ENCODE results near the gene PDXP. TPM values are rescaled to one million over a fixed set of nuclear protein-coding genes. Genes with fewer than 3 reads are reported as not detected.
A peak's percentile ranks its signal among the peaks of the same experiment; 100 is the strongest.
"Not testable (repeated sequence)": the region's sequence is repeated elsewhere in the genome, so short reads cannot be mapped to it uniquely, and the experiment has no call there.

PDXP gene
- polyA plus RNA-seq, 4 donors: 15.2 to 19.9 (median 17.9) TPM

- no peak for DNase-seq (ENCODE audit: low read depth in 4 of 4, low spot score in 3 of 4)
Measured at GRCh38 chr22:37692627-37693285, 34.2 kb downstream of the PDXP start.

GRCh38 chr22:37694131-37694530 is 35.6 kb downstream of the PDXP start:
- DNase-seq (ENCODE audit: low read depth in 4 of 4, low spot score in 3 of 4): not testable (repeated sequence)

- DNase-seq (ENCODE audit: low read depth in 4 of 4, low spot score in 3 of 4): not testable (repeated sequence)
Measured at GRCh38 chr22:37696260-37696656, 37.7 kb downstream of the PDXP start.

- peak; percentile 75 to 88 (median 80) for DNase-seq (ENCODE audit: low read depth in 4 of 4, low spot score in 3 of 4)
Measured at GRCh38 chr22:37696657-37697537, 38.4 kb downstream of the PDXP start, which contains the start of gene TRIOBP. Gene TRIOBP (plus strand): TSS chr22:37697048. CDS start chr22:37701366, 4,318 bp downstream.

- DNase-seq (ENCODE audit: low read depth in 4 of 4, low spot score in 3 of 4): no peak
Measured at GRCh38 chr22:37697538-37697835, 39.0 kb downstream of the PDXP start.

GRCh38 chr22:37701141-37701786 is 42.7 kb downstream of the PDXP start:
- DNase-seq (ENCODE audit: low read depth in 4 of 4, low spot score in 3 of 4): no peak

GRCh38 chr22:37703906-37704305 is 45.4 kb downstream of the PDXP start:
- no peak for DNase-seq (ENCODE audit: low read depth in 4 of 4, low spot score in 3 of 4)

GRCh38 chr22:37704645-37705044 is 46.1 kb downstream of the PDXP start:
- no peak for DNase-seq (ENCODE audit: low read depth in 4 of 4, low spot score in 3 of 4)

- no peak for DNase-seq (ENCODE audit: low read depth in 4 of 4, low spot score in 3 of 4)
Measured at GRCh38 chr22:37705205-37705604, 46.7 kb downstream of the PDXP start.

- no peak for DNase-seq (ENCODE audit: low read depth in 4 of 4, low spot score in 3 of 4)
Measured at GRCh38 chr22:37708580-37709444, 50.3 kb downstream of the PDXP start.

GRCh38 chr22:37709445-37709765 is 50.9 kb downstream of the PDXP start:
- no peak for DNase-seq (ENCODE audit: low read depth in 4 of 4, low spot score in 3 of 4)

- no peak for DNase-seq (ENCODE audit: low read depth in 4 of 4, low spot score in 3 of 4)
Measured at GRCh38 chr22:37710675-37711074, 52.2 kb downstream of the PDXP start.

- no peak for DNase-seq (ENCODE audit: low read depth in 4 of 4, low spot score in 3 of 4)
Measured at GRCh38 chr22:37711490-37711889, 53.0 kb downstream of the PDXP start.

- no peak for DNase-seq (ENCODE audit: low read depth in 4 of 4, low spot score in 3 of 4)
Measured at GRCh38 chr22:37713761-37714160, 55.2 kb downstream of the PDXP start.

- no peak for DNase-seq (ENCODE audit: low read depth in 4 of 4, low spot score in 3 of 4)
Measured at GRCh38 chr22:37714634-37715033, 56.1 kb downstream of the PDXP start.

GRCh38 chr22:37715760-37716159 is 57.2 kb downstream of the PDXP start:
- DNase-seq (ENCODE audit: low read depth in 4 of 4, low spot score in 3 of 4): no peak

Other genes starting within 250 kb of the PDXP start
- gene ELFN2, start 231.2 kb upstream of the PDXP start, polyA plus RNA-seq (ENCODE audit: insufficient read length in 4 of 4): 1 to 10 TPM in 3 of 4 donors, under 1 TPM in 1; 0.54 to 5.3 (median 1.4) TPM
- 10 to 100 TPM in 1 of 4 donors, 1 to 10 TPM in 3; 4.6 to 10.4 (median 8.1) TPM for gene MFNG, start 172.3 kb upstream of the PDXP start, polyA plus RNA-seq (ENCODE audit: insufficient read length in 4 of 4)
- gene CARD10, start 139.3 kb upstream of the PDXP start, polyA plus RNA-seq (ENCODE audit: insufficient read length in 4 of 4): 10 to 100 TPM; 13.4 to 27.7 (median 16.6) TPM
- gene CDC42EP1, start 98.2 kb upstream of the PDXP start, polyA plus RNA-seq (ENCODE audit: insufficient read length in 4 of 4): 10 to 100 TPM; 35.3 to 71.5 (median 53.8) TPM
- gene LGALS2, start 78.6 kb upstream of the PDXP start, polyA plus RNA-seq (ENCODE audit: insufficient read length in 4 of 4): 10 to 100 TPM in 3 of 4 donors, 1 to 10 TPM in 1; 2.5 to 30.7 (median 27.6) TPM
- 10 to 100 TPM; 34.9 to 78.9 (median 47.2) TPM for gene GGA1, start 49.9 kb upstream of the PDXP start, polyA plus RNA-seq (ENCODE audit: insufficient read length in 4 of 4)
- gene SH3BP1, start 19.1 kb upstream of the PDXP start, polyA plus RNA-seq (ENCODE audit: insufficient read length in 4 of 4): 10 to 100 TPM; 16.1 to 27.5 (median 24.1) TPM
- gene LGALS1, start 16.9 kb downstream of the PDXP start, polyA plus RNA-seq (ENCODE audit: insufficient read length in 4 of 4): 1,000 to 10,000 TPM in 1 of 4 donors, 100 to 1,000 TPM in 3; 391 to 1,057 (median 412) TPM
- 10 to 100 TPM; 16.4 to 26.6 (median 17.4) TPM for gene NOL12, start 27.6 kb downstream of the PDXP start, polyA plus RNA-seq (ENCODE audit: insufficient read length in 4 of 4)
- gene TRIOBP, start 38.3 kb downstream of the PDXP start, polyA plus RNA-seq (ENCODE audit: insufficient read length in 4 of 4): 10 to 100 TPM; 51.8 to 86.1 (median 61.4) TPM
- 10 to 100 TPM in 3 of 4 donors, 1 to 10 TPM in 1; 5.7 to 18.6 (median 12.5) TPM for gene GCAT, start 149.2 kb downstream of the PDXP start, polyA plus RNA-seq (ENCODE audit: insufficient read length in 4 of 4)
- not detected for gene GALR3, start 164.7 kb downstream of the PDXP start, polyA plus RNA-seq (ENCODE audit: insufficient read length in 4 of 4)
- 10 to 100 TPM; 12.4 to 30.9 (median 25.6) TPM for gene ANKRD54, start 185.6 kb downstream of the PDXP start, polyA plus RNA-seq (ENCODE audit: insufficient read length in 4 of 4)
- gene EIF3L, start 190.7 kb downstream of the PDXP start, polyA plus RNA-seq (ENCODE audit: insufficient read length in 4 of 4): 1,000 to 10,000 TPM in 2 of 4 donors, 100 to 1,000 TPM in 2; 927 to 1,098 (median 1,031) TPM
- gene MICALL1, start 247.6 kb downstream of the PDXP start, polyA plus RNA-seq (ENCODE audit: insufficient read length in 4 of 4): 10 to 100 TPM; 17.4 to 28.2 (median 25.2) TPM